ENCODE results near the gene CRYGD. TPM values are rescaled to one million over a fixed set of nuclear protein-coding genes. Genes with fewer than 3 reads are reported as not detected.
"Not testable (repeated sequence)": the region's sequence is repeated elsewhere in the genome, so short reads cannot be mapped to it uniquely, and the experiment has no call there.

The CRYGD gene
- total and polyA plus RNA-seq, 7 donors, result not detected

GRCh38 chr2:208101716-208102631 is 22.4 kb downstream of the CRYGD start:
- Histone ChIP-seq H3K27me3 (no peaks in the 10 kb centered on the region), H3K36me3 (no peaks in the 10 kb centered on the region), H3K4me1 (no peaks in the 10 kb centered on the region), H3K27ac (no peak overlapping the region), H3K9me3 (no peaks in the 10 kb centered on the region), H3K4me3 (no peak overlapping the region)
- intact Hi-C loops (cut with DNase I), result no loop called here
- WGBS, 2 donors, result 37 to 55% methylated on average over 10 of the region's 10 CpGs
- TF ChIP-seq POLR2AphosphoS5 (IDR thresholded peaks at IDR 0.05), result no peak
- no peak for TF ChIP-seq CTCF (IDR thresholded peaks at IDR 0.05)
- no peak for TF ChIP-seq POLR2A (IDR thresholded peaks at IDR 0.05)
- no peak for TF ChIP-seq EP300 (IDR thresholded peaks at IDR 0.05)
- no peak for DNase-seq

GRCh38 chr2:208099682-208100470 is 24.4 kb downstream of the CRYGD start:
- TF ChIP-seq POLR2AphosphoS5 (IDR thresholded peaks at IDR 0.05) (no peak), POLR2A (IDR thresholded peaks at IDR 0.05) (no peak), EP300 (IDR thresholded peaks at IDR 0.05) (no peak), CTCF (IDR thresholded peaks at IDR 0.05) (no peak)
- no peaks in the 10 kb centered on the region for H3K4me1 ChIP-seq
- H3K9me3 ChIP-seq, result no peaks in the 10 kb centered on the region
- H3K4me3 ChIP-seq, result no peak overlapping the region
- 60 to 73% methylated on average over 13 of the region's 13 CpGs for WGBS, 2 donors
- H3K27ac ChIP-seq, result no peak overlapping the region
- intact Hi-C loops (cut with DNase I), result no loop called here
- DNase-seq, result no peak
- H3K27me3 ChIP-seq, result no peaks in the 10 kb centered on the region
- no peaks in the 10 kb centered on the region for H3K36me3 ChIP-seq

- H3K9me3 ChIP-seq; H3K4me3 ChIP-seq; H3K27ac ChIP-seq; DNase-seq; H3K36me3 ChIP-seq; intact Hi-C loops (cut with DNase I); H3K4me1 ChIP-seq; H3K27me3 ChIP-seq: not testable (repeated sequence)
- WGBS, 2 donors, result 100% methylated on average over 1 of the region's 1 CpG
Measured at GRCh38 chr2:208098701-208099100, 25.6 kb downstream of the CRYGD start.

GRCh38 chr2:208098267-208098666 is 26.1 kb downstream of the CRYGD start:
- Histone ChIP-seq H3K4me1 (no peaks in the 10 kb centered on the region), H3K27me3 (no peaks in the 10 kb centered on the region), H3K27ac (no peak overlapping the region), H3K4me3 (no peak overlapping the region), H3K9me3 (no peaks in the 10 kb centered on the region), H3K36me3 (no peaks in the 10 kb centered on the region)
- 80 to 84% methylated on average over 2 of the region's 2 CpGs for WGBS, 2 donors
- intact Hi-C loops (cut with DNase I), result no loop called here
- TF ChIP-seq CTCF (IDR thresholded peaks at IDR 0.05), result no peak
- TF ChIP-seq POLR2AphosphoS5 (IDR thresholded peaks at IDR 0.05), result no peak
- no peak for TF ChIP-seq POLR2A (IDR thresholded peaks at IDR 0.05)
- no peak for TF ChIP-seq EP300 (IDR thresholded peaks at IDR 0.05)
- DNase-seq, result no peak

GRCh38 chr2:208097801-208098200 is 26.5 kb downstream of the CRYGD start:
- TF ChIP-seq CTCF (IDR thresholded peaks at IDR 0.05), result no peak
- TF ChIP-seq POLR2AphosphoS5 (IDR thresholded peaks at IDR 0.05), result no peak
- TF ChIP-seq EP300 (IDR thresholded peaks at IDR 0.05), result no peak
- no peak for TF ChIP-seq POLR2A (IDR thresholded peaks at IDR 0.05)
- Histone ChIP-seq H3K27ac (no peak overlapping the region), H3K36me3 (no peaks in the 10 kb centered on the region), H3K9me3 (no peaks in the 10 kb centered on the region), H3K27me3 (no peaks in the 10 kb centered on the region), H3K4me1 (no peaks in the 10 kb centered on the region), H3K4me3 (no peak overlapping the region)
- no peak for DNase-seq
- intact Hi-C loops (cut with DNase I), result no loop called here
- WGBS, 2 donors, result 84 to 88% methylated on average over 5 of the region's 5 CpGs
